Cerebellar cortex (tissue), 1 donor: ENCODE measurements around the gene CCDC33.

Source experiments
- DNase-seq: peaks from one replicate; pipeline ENCODE4 v3.0.0-alpha.2; 2015; ENCODE audit warnings: low spot score

Gene CCDC33

DNA sequence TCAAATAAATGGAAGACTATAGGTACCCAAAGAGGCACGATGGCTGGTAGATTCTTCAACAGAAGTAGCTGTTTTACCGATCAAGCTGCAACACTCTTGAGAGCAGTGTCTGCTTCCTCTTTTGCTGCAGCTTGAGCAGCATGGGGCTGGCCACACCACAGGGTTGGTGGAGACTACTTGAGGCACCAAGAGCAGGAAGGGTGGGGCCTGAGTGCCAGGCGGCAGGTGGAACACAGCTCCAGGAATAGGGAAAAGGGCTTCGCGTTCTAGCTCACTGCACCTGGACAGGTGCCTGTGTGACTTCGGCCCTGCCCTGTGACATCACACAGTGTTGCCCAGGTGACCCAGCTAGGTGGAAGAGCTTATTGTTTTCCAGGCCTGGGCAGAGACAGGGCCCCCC, at the start of gene CCDC33:
Gene CCDC33, plus strand, starts transcription at position 365 of the 400 bp plus-strand sequence. CDS start 394 bp downstream, outside the sequence.
- no peak for DNase-seq

DNA sequence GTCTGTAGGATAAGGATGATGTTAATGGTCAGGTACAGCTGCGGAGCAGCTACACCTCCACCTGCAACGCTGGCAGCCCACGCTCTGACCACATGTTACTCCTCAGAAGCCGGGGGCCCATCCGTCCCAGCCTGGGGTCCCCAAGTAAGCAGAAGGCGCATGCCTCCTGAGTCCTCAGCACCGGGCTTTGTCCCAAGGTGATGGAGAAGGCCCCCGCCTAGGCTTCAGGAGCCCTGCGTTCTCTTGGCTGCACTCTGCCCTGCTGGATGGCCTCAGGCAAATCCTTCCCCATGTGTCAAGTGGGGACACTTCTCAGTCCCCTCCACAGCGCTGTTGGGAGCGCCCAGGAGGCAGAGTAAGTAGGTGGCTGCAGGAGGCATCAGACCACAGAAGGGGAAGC, 47.9 kb upstream of the CCDC33 start:
- DNase-seq, result no peak

DNA sequence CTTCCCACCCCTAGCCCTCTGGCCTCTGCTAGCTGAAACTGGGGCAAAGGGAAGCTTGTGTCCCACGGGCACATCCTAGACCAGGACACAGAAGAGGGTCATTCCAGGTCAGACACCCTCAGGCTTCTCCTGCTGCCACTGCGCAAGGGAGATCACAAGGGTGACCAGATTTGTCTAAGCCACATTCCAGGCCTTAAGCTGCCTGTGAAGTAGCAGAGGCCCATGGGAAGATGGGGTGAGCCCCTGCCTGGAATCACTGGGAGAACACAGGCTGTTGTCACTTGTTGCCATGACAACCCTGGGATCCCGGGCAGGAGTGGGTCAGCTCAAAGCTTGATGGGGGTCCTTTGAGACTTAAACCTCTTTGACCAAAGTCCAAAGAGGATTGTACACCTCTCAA, 44.3 kb upstream of the CCDC33 start:
- DNase-seq, result no peak

DNA sequence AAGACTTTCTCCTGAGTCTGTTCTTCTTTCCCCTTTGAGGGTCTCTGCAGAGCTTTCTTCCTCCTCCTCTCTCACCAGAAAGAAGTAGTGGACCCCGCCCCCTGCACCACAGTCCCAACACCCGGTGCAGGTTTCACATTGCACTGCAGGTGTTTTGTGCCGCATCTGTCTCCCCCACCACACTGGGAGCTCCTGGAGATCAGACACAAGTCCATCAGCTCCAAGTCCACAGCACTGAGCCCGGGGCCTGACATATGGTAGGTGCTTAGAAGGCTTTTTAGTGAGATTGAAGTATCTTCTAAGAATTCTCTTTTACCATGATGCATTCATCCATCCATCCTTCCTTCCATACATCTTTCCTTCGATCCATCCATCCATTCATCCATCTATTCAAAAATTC, 43.4 kb upstream of the CCDC33 start:
- DNase-seq, result no peak

DNA sequence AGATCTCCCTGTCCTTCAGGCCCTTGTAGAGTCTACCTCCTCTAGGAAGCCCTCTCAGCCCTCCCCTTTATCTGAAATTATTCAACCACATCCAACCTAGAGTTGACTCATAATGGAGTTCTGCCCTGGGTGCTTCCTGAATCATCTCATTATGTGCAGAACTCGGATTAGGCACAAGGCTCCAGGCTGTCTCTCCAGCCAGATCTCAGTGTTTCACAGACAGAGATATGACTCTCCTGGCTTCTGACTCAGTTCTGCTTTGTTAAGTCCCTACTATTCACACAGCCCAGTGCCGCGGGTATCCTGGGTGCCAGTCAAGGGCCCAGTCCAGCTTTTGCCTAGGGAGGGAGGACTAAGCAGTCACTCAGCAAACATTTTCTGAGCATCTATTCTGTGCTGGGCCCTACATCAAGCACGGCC, 42.8 kb upstream of the CCDC33 start:
- no peak for DNase-seq

DNA sequence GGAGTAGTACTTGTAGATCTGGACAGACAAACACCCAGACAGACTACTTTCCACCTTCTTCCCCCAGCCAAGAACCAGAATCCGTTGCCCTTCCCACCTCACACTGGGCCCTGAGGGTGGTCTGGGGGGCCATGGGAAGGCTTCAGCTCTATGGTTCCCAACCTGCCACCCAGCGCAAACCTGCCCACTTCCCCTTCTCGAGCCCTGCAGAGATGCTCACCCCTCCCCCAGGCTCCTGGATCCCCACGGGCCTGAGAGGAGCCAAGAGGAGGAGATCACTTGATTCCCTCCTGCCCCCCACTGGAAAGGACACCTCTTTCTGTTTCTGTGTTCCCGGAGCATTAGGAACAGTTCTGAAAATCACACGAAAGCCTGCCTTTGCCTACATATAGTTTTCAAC, 42.2 kb upstream of the CCDC33 start:
- DNase-seq, result no peak

DNA sequence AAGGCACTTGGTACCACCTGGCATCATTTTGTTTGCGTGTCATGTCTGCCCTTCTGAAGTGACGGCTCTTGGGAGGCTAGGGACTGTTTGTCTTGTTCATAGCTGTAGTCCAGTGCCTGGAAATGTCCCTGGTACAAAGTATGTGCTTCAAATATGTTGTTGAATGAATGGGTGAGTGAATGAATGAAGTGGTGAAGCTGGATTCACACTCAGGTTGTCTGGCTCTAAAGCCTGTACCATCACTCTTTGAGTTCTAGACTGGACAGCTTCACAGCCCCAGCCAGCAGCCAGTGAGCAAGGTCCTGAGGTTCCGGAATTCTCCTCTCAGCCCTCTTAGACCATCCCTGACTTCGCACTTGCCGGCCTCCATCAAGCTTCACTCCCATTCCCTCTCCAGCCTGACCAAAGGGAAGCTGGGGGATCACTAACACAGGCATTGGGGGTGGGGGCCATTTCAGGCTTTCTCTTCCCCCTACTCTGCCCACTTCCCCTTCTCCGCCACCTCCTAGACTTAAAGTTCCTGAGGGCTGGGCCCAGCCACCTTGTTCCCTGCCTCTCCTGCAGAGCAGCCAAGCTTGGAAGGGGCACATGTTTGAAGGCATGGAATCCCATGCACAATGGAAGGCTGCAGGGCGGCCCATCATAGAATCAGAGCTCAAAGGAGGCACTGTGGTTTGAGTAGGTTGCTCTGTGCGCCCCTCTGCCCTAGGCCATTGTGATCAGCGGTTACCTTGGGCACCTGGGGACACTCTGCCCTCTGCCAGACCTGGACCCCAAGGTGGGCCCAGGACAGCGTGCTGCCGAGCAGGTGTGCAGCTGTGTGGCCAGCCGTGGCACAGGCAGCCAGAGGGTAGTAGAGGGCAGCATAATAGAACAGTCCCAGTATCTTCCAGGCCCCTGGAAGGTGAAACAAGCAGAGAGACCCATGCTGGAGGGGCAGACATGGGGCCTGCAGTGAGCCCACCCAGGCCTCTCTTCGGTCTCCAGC, 41.3 kb upstream of the CCDC33 start:
- no peak for DNase-seq

DNA sequence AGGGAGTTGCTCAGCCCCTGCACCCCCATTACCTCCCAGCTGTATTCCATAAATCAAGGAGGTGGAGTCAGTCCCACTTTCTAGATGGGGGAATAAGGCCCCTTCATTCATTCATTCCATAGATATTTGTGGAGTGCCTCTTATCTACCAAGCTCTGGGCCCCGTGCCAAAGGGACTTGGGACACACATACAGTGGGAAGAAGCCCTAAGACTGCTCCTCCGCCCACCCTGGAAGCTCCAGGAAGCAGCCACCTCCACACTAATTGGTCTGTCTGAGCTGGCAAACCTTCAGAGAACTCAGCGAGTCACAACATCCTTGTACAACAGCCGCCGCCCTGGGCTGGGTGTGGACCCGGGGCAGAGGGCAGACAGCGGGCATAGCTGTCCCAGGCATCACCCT, 40.0 kb upstream of the CCDC33 start:
- no peak for DNase-seq

DNA sequence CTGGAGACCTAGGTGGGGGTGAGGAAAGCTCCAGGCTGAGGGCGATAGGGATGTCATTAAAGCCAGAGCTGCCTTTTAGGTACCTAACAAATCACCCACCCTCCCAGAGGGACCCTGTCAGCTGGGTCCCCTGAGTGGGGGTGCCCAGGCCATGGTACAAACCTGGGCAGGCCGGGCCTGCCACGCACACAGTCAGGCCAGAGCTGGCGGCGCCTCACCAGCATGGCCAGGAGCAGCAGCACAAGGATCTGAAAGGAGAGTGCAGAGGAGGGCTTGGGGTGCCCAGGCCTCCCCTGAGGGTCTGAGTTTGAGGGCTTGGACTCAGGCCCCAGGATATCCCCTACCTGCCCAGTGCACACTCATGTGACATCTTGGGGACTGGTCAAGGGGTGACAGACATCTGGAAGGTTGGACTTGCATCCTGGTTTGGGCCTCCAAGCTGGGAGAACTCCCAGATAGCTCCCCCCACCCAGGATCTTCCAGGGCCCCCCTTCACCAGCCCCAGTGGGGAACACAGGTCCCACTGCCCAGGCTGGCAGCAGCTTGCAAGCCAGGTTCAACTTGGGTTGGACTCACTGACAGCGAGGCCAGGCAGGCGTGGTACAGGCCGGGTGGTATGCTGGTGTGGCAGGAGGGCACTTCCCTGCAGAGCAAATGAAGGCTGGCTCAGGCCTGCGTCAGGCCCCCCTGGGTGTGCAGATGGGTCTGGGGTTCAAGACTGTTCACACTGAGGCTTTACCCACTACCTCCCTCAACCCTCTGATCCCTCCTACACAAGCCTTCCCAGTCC, 38.8 kb upstream of the CCDC33 start:
- no peak for DNase-seq

DNA sequence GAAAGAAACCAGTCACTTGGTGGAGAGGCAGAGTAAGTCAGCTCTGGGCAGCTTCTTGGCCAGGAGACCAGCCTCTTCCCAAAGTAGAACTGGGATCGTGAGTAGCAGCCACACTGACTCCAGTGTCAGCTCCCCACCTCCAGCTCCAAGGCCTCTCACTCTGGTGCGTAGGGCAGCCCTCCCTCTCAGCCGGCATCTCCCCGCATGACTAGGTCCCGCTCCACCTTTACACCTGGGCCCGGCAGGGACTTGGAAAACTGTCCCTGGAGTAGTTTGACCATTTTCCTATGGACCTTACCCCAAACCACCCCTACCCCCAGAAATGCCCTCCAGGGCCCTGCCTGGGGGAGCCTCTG, 36.9 kb upstream of the CCDC33 start:
- no peak for DNase-seq

DNA sequence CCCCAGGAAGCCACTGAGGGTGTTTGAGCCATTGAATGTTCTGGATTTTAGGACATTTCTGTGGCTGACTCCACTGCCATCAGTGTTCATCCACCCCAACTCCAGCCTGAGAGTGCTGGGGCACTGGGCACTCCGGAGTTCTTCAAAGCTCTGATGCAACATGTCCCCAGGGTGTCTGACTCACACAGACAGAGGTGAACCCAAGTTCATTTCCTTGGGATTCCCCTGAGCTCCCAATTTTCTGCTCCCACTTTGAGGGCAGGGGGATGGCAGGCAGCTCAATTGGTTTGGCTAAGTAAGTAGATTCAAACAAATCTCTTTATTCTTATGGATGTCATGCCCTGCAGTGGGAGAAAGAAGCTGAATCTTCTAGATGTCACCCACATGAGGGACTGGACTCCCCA, 35.7 kb upstream of the CCDC33 start:
- DNase-seq, result no peak

DNA sequence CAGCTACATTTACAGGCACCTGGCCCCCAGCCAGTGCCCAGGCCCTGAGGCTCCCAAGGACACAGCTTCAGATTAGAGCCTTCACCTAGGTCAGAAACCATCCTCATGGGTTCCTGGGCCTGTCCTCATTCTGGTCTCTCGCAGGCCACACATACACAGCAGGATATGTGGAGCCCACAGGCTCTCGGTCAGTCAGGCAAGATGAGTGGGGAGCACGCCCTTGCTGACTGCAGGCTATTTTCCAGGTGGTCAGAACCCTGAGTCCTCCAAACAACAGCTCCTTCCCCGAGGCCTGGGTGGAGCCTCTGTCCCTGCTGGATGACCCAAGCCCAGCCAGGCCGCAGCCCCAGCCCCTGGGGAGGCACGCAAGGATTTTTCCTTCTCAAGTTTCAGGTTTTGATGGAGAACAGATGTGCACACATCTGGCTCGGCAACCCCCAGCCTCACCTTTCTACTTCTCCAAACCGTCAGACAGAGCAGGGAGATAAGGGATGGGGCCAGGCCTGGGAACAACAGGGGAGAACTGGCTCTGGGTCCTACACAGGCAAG, 35.2 kb upstream of the CCDC33 start:
- no peak for DNase-seq

DNA sequence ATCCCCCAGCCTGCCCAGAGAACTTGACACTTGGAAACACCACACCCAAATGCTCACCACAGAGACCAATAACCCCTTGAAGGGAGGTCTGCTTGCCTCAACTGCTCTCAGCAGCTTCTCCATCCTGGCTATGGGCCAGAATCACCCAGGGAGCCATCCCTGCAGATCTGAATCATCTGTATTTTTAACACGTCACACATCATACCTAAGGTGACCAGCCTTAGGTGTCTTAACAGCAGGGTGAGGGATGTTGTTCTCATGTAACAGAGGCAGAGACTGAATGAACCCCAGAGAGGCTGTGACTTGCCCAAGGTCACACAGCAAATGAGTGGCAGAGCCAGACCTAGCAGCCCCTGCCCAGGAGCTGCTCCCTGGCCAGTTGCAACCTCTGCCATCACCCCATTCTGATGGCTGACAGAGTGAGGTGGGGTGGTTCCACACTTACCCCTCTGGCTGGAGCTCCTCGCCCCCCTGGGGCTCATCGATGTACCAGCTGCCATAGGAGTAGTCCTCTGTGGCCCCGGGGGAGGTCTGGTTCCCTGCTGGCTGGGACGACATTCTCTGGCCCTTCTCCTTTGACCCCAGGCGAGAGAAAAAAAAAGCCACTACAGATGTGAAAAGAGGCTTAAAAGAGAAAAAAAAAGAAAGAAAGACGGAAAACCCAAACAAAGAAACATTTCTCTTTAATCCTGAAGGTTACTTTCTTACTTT, 34.3 kb upstream of the CCDC33 start:
- no peak for DNase-seq

DNA sequence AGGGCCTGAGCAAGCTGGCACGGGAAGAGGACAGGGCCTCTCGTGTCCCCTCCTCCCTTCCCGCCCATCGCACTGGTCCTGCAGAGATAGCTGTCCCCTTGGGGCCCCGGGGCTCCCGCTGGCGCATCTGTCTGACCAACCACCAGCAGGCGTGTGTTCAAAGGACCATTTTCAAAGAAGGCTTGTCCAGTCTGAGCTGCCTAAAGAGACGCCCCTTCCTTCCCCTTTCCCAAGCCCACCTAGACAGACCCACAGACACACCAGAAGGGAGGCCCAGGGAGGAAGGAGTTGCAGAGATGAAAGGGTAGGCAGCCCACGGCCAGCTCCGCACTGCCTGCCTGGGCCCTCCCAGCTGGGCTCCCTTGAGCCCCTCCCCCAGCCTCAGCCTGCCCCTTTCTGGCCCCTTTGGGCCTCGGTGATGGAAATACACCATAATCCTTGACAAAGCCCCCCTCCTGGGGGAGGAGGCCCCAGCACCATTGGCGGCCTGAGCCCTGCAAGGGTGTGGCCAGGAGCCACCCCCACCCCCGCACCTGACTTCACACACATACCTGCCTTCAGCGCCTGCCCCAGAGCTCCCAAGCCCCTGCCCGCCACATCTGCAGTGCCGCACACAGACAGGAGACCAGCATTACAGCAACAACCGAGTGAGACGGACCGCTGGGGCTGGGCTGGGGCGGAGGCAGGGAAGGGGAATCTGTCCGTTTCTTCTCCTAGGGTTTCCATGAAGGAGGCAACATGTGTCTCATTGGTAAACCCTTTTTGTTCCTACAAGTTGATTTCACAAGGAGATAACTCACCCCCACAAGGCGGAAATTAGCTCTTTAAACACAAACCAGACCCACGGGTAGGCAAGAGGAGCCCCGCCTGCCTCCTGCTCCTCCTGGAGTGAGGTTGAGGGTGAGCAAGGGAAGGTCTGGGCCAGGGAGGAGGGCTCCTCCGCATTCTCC, 33.4 kb upstream of the CCDC33 start, which contains the start of gene STRA6:
Gene STRA6, minus strand, starts transcription at position 336 of the 950 bp plus-strand sequence. CDS start 520 bp downstream, outside the sequence.
- DNase-seq, result peak; percentile 77

DNA sequence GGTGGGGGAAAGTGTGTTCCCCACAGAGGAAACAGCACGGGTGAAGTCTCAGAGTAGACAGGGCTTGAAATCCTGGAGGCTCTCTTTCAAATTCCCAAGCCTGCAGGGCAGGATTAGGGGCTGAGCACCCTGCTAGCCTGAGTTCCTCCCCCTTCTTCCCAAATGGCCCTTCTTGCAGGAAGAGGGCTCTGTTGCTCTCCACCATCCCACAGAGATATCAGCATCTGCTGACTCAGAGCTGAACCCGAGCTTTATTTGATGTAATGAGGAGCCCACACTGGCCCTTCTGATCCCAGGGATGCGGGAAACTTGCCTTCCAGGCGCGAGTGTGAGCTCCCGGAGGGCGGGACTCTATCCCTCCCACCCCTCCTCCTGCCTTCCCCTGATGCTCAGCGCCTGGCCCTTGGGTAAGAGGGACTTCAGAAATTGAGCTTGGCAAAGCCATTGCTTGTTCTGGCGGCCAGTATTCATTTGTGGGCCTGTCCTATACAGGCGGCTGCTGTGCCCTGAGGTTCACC, 32.2 kb upstream of the CCDC33 start:
- DNase-seq, result no peak

DNA sequence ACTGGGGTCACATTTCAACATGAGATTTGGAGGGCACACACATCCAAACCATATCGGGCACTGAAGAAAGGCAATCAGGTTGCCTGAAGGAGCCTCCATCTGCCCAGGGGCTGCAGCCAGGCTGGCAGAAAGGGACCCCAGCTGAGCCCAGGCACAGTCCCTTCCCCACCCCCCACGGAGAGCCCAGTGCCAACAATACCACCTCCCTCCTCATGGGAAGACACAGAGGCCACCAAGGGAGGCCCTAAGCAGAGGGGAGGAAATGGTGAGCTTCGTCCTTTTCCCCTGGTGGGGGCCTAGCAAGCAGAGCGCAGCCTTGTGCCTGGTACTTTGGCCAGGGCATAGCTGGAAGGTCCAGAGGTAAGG, 30.6 kb upstream of the CCDC33 start:
- DNase-seq, result no peak

DNA sequence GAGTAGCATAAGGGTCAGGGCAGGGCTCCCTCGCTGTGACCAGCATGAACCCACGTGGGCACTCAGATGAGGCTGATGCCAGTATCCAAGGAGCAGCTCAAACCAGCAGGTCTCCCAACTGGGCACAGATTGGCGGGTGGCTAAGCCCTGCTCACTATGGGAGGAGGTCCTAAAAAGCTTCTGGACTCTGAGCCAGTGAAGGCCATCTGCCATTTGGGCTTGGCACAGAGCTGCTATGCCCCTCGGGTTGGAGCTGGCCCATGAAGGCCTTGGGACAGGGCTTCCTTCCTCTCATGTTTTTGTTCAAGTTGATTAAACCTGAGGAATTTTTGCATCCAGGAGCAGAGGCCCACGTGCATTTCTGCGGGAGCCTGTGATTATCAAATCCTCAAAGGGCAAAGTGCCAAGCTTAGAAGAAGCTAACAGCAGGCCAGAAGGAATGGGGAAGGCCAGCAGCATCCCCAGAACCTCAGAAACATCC, 29.3 kb upstream of the CCDC33 start:
- DNase-seq, result peak; percentile 85

DNA sequence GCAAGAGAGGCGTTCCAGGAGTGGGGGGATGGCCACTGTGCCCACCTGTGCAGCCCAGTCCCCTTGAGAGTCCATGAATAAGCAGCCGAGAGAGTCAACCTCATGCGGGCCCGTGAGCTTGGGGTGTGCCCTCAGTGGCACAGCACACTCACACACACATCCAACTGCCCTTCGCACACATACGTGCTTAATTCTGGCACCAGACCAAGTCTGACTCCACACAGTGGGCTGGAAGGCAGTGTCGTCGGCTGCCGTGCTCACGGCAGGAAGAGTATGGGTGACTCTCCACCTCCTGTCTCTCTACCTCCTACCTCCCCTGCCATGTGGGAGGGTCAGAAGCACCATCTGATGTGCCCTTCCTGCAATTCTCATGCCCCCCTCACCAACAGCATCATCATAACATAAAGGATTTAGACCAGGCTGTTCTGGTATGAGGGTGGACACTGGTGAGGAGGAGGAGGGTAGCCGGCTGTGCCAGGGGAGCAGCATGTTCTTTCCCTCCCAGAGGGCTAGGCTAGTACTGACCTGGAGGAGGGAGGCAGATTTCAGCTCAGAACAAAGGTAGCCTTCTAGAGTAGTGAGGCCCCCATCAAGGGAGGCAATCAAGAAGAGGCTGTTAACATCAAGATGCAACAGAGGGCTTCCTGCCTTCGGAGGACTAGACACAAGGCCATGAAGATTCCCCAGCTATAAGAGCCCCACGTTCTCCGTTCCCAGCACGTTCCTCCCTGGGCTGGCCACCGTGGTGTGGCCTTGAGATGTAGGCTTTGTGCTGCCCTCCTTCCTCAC, 28.3 kb upstream of the CCDC33 start:
- DNase-seq, result no peak

DNA sequence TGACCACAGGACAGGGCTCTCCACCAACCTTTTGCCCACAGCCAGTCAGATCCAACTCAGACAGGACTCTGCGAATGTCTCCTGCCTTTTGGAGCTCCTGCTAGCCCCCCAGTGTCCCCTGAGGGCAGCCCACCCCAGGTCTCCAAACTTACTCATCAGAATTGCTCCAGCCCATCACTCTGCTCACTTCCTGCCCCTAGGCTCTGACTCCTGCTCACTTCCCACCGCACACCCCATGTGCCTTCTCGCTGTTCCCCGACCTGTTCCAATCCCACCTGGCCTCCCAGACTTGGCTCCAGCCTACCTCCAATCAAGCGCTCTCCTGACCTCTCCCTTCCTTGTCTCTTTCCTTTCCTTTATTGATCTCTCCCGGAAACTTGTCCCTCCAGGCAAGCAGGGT, 27.6 kb upstream of the CCDC33 start:
- no peak for DNase-seq
